Measurements from ENCODE around the gene OR51I1. TPM values are rescaled to one million over a fixed set of nuclear protein-coding genes. Genes with fewer than 3 reads are reported as not detected.

Gene OR51I1
- total RNA-seq, 4 donors from 2014 or later: 1.6 to 5.0 TPM; not detected in 2

DNA sequence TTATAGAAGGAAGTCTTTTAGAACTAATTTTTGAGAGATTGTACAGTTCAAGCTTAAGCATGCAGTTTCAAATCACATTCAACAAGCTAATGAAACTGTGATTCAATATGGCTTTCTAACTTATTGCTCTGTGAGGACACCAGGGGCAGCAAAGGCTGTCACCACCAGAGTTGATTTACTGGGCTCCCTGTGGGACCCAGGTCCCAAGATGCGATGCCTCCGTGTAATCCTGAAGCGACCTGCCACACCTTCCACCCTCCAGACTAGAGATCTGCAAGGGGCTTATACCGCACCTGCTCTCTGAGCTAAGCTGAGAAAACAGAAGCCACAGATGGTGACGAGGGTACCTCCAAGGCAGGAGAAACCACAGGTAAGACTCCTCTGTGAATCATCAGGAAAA, 20.3 kb downstream of the OR51I1 start:
- no peaks in the 10 kb centered on the region for H3K4me1 ChIP-seq
- intact Hi-C loops (cut with DNase I; ENCODE audit: low total_unique reads): no loop called here

DNA sequence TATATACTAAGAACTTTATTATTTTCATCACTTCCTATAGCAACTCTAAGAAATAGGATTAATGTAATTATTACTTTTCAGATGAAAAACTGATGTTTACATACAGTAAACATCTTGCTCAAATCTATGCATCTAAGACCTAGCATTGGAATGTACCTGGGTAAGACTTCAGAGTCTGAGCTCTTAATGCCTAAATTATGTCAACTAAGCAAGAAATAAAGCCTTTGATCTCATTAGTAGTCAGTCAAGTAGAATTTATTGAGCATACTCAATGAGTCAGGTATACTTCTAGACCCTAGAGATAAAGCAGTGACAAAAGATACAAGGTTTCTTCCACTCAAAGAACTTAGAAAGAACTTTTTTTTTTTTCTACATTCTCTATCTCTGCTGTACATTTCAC, 36.1 kb downstream of the OR51I1 start:
- intact Hi-C loops (cut with DNase I; ENCODE audit: low total_unique reads): no loop called here
- TF ChIP-seq, protein P1, sequence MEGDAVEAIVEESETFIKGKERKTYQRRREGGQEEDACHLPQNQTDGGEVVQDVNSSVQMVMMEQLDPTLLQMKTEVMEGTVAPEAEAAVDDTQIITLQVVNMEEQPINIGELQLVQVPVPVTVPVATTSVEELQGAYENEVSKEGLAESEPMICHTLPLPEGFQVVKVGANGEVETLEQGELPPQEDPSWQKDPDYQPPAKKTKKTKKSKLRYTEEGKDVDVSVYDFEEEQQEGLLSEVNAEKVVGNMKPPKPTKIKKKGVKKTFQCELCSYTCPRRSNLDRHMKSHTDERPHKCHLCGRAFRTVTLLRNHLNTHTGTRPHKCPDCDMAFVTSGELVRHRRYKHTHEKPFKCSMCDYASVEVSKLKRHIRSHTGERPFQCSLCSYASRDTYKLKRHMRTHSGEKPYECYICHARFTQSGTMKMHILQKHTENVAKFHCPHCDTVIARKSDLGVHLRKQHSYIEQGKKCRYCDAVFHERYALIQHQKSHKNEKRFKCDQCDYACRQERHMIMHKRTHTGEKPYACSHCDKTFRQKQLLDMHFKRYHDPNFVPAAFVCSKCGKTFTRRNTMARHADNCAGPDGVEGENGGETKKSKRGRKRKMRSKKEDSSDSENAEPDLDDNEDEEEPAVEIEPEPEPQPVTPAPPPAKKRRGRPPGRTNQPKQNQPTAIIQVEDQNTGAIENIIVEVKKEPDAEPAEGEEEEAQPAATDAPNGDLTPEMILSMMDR (IDR thresholded peaks at IDR 0.05): no peak
- TF ChIP-seq POLR2A (IDR thresholded peaks at IDR 0.05): no peak
- DNase-seq: no peak
- H3K36me3 ChIP-seq: no peaks in the 10 kb centered on the region
- H3K4me1 ChIP-seq: no peaks in the 10 kb centered on the region
- H3K4me3 ChIP-seq: no peak overlapping the region
- no peaks in the 10 kb centered on the region for H3K9me3 ChIP-seq
- no peak overlapping the region for H3K27ac ChIP-seq
- no peaks in the 10 kb centered on the region for H3K27me3 ChIP-seq

More for the DNA sequence above, 20.3 kb downstream of the OR51I1 start:
- H3K36me3 ChIP-seq: no peaks in the 10 kb centered on the region
- TF ChIP-seq, protein P1 (IDR thresholded peaks at IDR 0.05): no peak
- TF ChIP-seq POLR2A (IDR thresholded peaks at IDR 0.05): no peak
- H3K4me3 ChIP-seq: no peak overlapping the region
- no peak for DNase-seq
- H3K27ac ChIP-seq: no peak overlapping the region
- H3K27me3 ChIP-seq: no peaks in the 10 kb centered on the region
- H3K9me3 ChIP-seq: no peaks in the 10 kb centered on the region

DNA sequence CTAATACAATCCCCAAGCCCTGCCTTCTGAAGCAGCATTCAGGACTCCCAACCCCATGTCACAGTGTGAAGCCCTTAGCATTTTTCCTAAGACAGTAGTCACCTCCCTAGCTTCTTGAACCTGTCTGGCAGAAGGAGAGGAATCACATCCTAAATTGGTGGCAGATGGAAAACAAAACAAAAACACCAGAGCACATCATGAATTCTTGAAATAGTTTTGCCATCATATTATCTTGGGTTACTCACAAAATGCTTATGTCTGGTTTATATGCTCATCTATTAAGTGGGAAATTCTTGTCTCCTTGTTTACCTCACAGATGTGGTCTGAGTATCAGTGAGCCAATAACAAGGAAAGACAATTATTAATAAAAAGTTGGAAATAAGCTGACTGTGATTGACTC, 42.4 kb downstream of the OR51I1 start:
- intact Hi-C loops (cut with DNase I; ENCODE audit: low total_unique reads): no loop called here
- no peaks in the 10 kb centered on the region for H3K9me3 ChIP-seq
- TF ChIP-seq, protein P1 (IDR thresholded peaks at IDR 0.05): no peak
- no peak for TF ChIP-seq POLR2A (IDR thresholded peaks at IDR 0.05)

DNA sequence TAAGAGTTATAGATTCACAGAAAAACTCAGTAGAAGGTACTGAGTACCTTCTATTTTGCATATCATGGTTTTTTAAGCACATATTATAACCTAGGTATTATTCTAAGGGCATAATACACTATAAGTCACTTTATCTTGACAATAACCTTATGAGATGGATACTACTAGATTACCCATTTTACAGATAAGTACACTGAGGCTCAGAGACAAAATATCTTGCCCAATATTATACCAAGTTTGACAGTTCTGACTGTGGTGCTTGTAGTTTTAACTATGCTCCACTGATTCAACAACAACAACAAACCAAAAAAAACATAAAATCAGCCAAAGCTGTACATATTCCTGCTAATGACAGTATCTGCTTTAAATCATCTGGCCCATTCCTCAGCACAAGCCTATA, 47.2 kb downstream of the OR51I1 start:
- intact Hi-C loops (cut with DNase I; ENCODE audit: low total_unique reads): no loop called here
- no peak for TF ChIP-seq POLR2A (IDR thresholded peaks at IDR 0.05)
- TF ChIP-seq, protein P1 (IDR thresholded peaks at IDR 0.05): no peak
- H3K9me3 ChIP-seq: no peaks in the 10 kb centered on the region
- DNase-seq: no peak
- H3K36me3 ChIP-seq: no peaks in the 10 kb centered on the region
- no peak overlapping the region for H3K27ac ChIP-seq
- H3K4me1 ChIP-seq: no peaks in the 10 kb centered on the region
- H3K27me3 ChIP-seq: no peaks in the 10 kb centered on the region
- H3K4me3 ChIP-seq: no peak overlapping the region

More for the DNA sequence above, 42.4 kb downstream of the OR51I1 start:
- Histone ChIP-seq H3K4me3 (no peak overlapping the region), H3K4me1 (no peaks in the 10 kb centered on the region), H3K27ac (no peak overlapping the region), H3K27me3 (no peaks in the 10 kb centered on the region), H3K36me3 (no peaks in the 10 kb centered on the region)
- no peak for DNase-seq

Other genes starting within 250 kb of the OR51I1 start
- gene OR51V1, start 240.8 kb downstream of the OR51I1 start, total RNA-seq: not detected
- gene HBB, start 214.4 kb downstream of the OR51I1 start, total RNA-seq: 1,000 to 10,000 TPM in 1 of 4 donors, 100 to 1,000 TPM in 2, 10 to 100 TPM in 1; 49.8 to 2,778 (median 273) TPM
- gene HBD, start 207.0 kb downstream of the OR51I1 start, total RNA-seq: under 1 TPM in 1 of 4 donors, not detected in 3; 0.90 TPM
- 1 to 10 TPM in 1 of 4 donors, not detected in 3; 5.7 TPM for gene HBG1, start 191.7 kb downstream of the OR51I1 start, total RNA-seq
- gene HBG2, start 186.7 kb downstream of the OR51I1 start, total RNA-seq: 1,000 to 10,000 TPM in 1 of 4 donors, not detected in 3; 1,050 TPM
- gene HBE1, start 171.6 kb downstream of the OR51I1 start, total RNA-seq: 1 to 10 TPM in 1 of 4 donors, not detected in 3; 4.2 TPM
- gene OR51B4, start 139.6 kb downstream of the OR51I1 start, total RNA-seq: under 1 TPM in 1 of 4 donors, not detected in 3; 0.35 TPM
- gene OR51B2, start 117.2 kb downstream of the OR51I1 start, total RNA-seq: 1 to 10 TPM in 1 of 4 donors, under 1 TPM in 1, not detected in 2; 0.82 to 1.5 TPM
- gene OR51B5, start 98.0 kb downstream of the OR51I1 start, total RNA-seq: 1 to 10 TPM in 1 of 4 donors, under 1 TPM in 1, not detected in 2; 0.85 to 2.9 TPM
- gene OR51B6, start 90.0 kb downstream of the OR51I1 start, total RNA-seq: not detected
- gene OR51M1, start 57.7 kb downstream of the OR51I1 start, total RNA-seq: not detected
- not detected for gene OR51Q1, start 19.4 kb downstream of the OR51I1 start, total RNA-seq
- not detected for gene OR51I2, start 7.8 kb upstream of the OR51I1 start, total RNA-seq
- not detected for gene OR52D1, start 47.2 kb upstream of the OR51I1 start, total RNA-seq
- gene UBQLN3, start 68.4 kb upstream of the OR51I1 start, total RNA-seq: 1 to 10 TPM in 3 of 4 donors, under 1 TPM in 1; 0.29 to 2.2 (median 1.4) TPM
- 10 to 100 TPM in 1 of 4 donors, 1 to 10 TPM in 3; 1.0 to 10.8 (median 4.7) TPM for gene UBQLNL, start 75.2 kb upstream of the OR51I1 start, total RNA-seq
- 10 to 100 TPM in 1 of 4 donors, 1 to 10 TPM in 2, not detected in 1; 2.1 to 13.8 (median 2.1) TPM for gene OR52H1, start 107.0 kb upstream of the OR51I1 start, total RNA-seq
- not detected for gene OR52B6, start 139.4 kb upstream of the OR51I1 start, total RNA-seq
- gene TRIM6, start 155.1 kb upstream of the OR51I1 start, total RNA-seq: 10 to 100 TPM in 1 of 4 donors, 1 to 10 TPM in 3; 4.3 to 11.5 (median 7.2) TPM
- gene TRIM34, start 183.5 kb upstream of the OR51I1 start, total RNA-seq: 10 to 100 TPM in 1 of 4 donors, 1 to 10 TPM in 3; 1.5 to 12.2 (median 6.0) TPM
- gene TRIM5, start 243.6 kb upstream of the OR51I1 start, total RNA-seq: 10 to 100 TPM in 3 of 4 donors, 1 to 10 TPM in 1; 4.4 to 50.4 (median 37.4) TPM
- gene TRIM22, start 248.3 kb upstream of the OR51I1 start, total RNA-seq: 10 to 100 TPM; 10.9 to 64.8 (median 25.4) TPM